ENCODE results near the gene SYCP2.

DNA sequence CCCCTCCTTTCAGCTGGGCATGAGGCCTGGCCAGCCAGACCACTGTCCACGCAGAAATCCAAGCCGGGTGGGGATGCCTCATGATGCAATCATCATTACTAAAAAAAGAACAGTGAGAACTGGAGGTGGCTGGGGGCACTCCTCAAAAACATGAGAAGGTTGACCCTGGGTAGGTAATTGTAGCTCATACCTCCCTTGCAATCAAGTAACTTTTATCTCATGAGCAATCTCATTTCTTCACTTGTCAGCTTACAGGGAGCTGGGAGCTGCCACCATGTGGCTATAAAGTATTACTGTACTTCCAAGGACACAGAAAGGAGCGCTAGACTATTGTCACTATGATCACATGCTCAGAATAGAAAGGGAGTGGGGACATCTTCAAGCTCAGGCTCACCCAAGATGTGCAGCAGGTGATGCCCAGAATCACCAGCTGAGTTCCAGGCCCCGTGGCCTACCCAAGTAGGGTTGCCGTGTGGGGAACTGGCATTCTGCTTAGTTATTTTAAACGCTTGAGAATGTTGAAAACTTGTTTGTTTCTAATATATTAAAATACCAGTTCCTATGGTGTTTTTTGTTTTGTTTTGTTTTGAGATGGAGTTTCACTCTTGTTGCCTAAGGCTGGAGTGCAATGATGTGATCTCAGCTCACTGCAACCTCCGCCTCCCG, 21.8 kb upstream of the SYCP2 start:
- TF ChIP-seq CTCF (IDR thresholded peaks at IDR 0.05) (no peak), POLR2AphosphoS5 (IDR thresholded peaks at IDR 0.05) (no peak)
